ENCODE results near the gene SFXN5. TPM values are rescaled to one million over a fixed set of nuclear protein-coding genes. Genes with fewer than 3 reads are reported as not detected.
"Not testable (repeated sequence)": the region's sequence is repeated elsewhere in the genome, so short reads cannot be mapped to it uniquely, and the experiment has no call there.

SFXN5 gene
- total RNA-seq, 2 donors from 2014 or later, result 7.6 to 10.3 TPM

- H3K4me3 Mint-ChIP-seq, result peak overlapping the region; percentile 48
These were observed 35.9 kb upstream of the SFXN5 start for GRCh38 chr2:73107211-73107926.

GRCh38 chr2:73106791-73107190 lies 35.3 kb upstream of the SFXN5 start:
- H3K36me3 Mint-ChIP-seq (ENCODE audit: low read depth), result peaks cover 2% of the 10 kb centered on the region
- H3K9me3 Mint-ChIP-seq, result no peaks in the 10 kb centered on the region
- H3K4me3 Mint-ChIP-seq, result peak overlapping the region; percentile 48
- H3K4me1 Mint-ChIP-seq, result peaks cover 56% of the 10 kb centered on the region
- no peaks in the 10 kb centered on the region for H3K27me3 Mint-ChIP-seq
- H3K27ac Mint-ChIP-seq, result peak overlapping the region; percentile 82
- ATAC-seq (replicated peaks), result no peak

More at GRCh38 chr2:73107211-73107926, 35.9 kb upstream of the SFXN5 start:
- H3K27me3 Mint-ChIP-seq, result no peaks in the 10 kb centered on the region
- H3K4me1 Mint-ChIP-seq, result peaks cover 52% of the 10 kb centered on the region
- peaks cover 5% of the 10 kb centered on the region for H3K36me3 Mint-ChIP-seq (ENCODE audit: low read depth)
- peak; percentile 46 for ATAC-seq (replicated peaks)
- H3K27ac Mint-ChIP-seq, result peak overlapping the region; percentile 82
- no peaks in the 10 kb centered on the region for H3K9me3 Mint-ChIP-seq

GRCh38 chr2:73105511-73105971 lies 34.0 kb upstream of the SFXN5 start:
- Mint-ChIP-seq H3K4me3 (no peak overlapping the region), H3K27me3 (no peaks in the 10 kb centered on the region), H3K36me3 (ENCODE audit: low read depth) (no peaks in the 10 kb centered on the region), H3K27ac (no peak overlapping the region), H3K4me1 (peaks cover 55% of the 10 kb centered on the region), H3K9me3 (no peaks in the 10 kb centered on the region)
- no peak for ATAC-seq (replicated peaks)

- ATAC-seq (replicated peaks), result no peak
- no peak overlapping the region for H3K4me3 Mint-ChIP-seq
- H3K27ac Mint-ChIP-seq, result no peak overlapping the region
- H3K27me3 Mint-ChIP-seq, result no peaks in the 10 kb centered on the region
- H3K36me3 Mint-ChIP-seq (ENCODE audit: low read depth), result no peaks in the 10 kb centered on the region
- H3K9me3 Mint-ChIP-seq, result no peaks in the 10 kb centered on the region
- peaks cover 54% of the 10 kb centered on the region for H3K4me1 Mint-ChIP-seq
These were observed 33.4 kb upstream of the SFXN5 start for GRCh38 chr2:73104933-73105332.

GRCh38 chr2:73103018-73103542 lies 31.6 kb upstream of the SFXN5 start:
- ATAC-seq (replicated peaks), result no peak
- Mint-ChIP-seq H3K9me3 (no peaks in the 10 kb centered on the region), H3K36me3 (ENCODE audit: low read depth) (no peaks in the 10 kb centered on the region), H3K27ac (peak overlapping the region; percentile 58), H3K4me1 (peaks cover 55% of the 10 kb centered on the region), H3K4me3 (peak overlapping the region; percentile 38), H3K27me3 (no peaks in the 10 kb centered on the region)

GRCh38 chr2:73101626-73102256 lies 30.2 kb upstream of the SFXN5 start:
- Mint-ChIP-seq H3K4me1 (peaks cover 54% of the 10 kb centered on the region), H3K9me3 (no peaks in the 10 kb centered on the region), H3K27me3 (no peaks in the 10 kb centered on the region), H3K4me3 (no peak overlapping the region), H3K27ac (no peak overlapping the region), H3K36me3 (ENCODE audit: low read depth) (no peaks in the 10 kb centered on the region)
- ATAC-seq (replicated peaks), result no peak

- H3K4me1 Mint-ChIP-seq, result peaks cover 55% of the 10 kb centered on the region
- H3K27ac Mint-ChIP-seq, result peak overlapping the region; percentile 43
- no peaks in the 10 kb centered on the region for H3K27me3 Mint-ChIP-seq
- H3K36me3 Mint-ChIP-seq (ENCODE audit: low read depth), result no peaks in the 10 kb centered on the region
- no peak for ATAC-seq (replicated peaks)
- no peaks in the 10 kb centered on the region for H3K9me3 Mint-ChIP-seq
- no peak overlapping the region for H3K4me3 Mint-ChIP-seq
These were observed 29.4 kb upstream of the SFXN5 start for GRCh38 chr2:73100956-73101355.

GRCh38 chr2:73099486-73099885 lies 28.0 kb upstream of the SFXN5 start:
- peak overlapping the region; percentile 31 for H3K4me3 Mint-ChIP-seq
- no peak for ATAC-seq (replicated peaks)
- no peaks in the 10 kb centered on the region for H3K27me3 Mint-ChIP-seq
- H3K36me3 Mint-ChIP-seq (ENCODE audit: low read depth), result no peaks in the 10 kb centered on the region
- H3K9me3 Mint-ChIP-seq, result no peaks in the 10 kb centered on the region
- H3K4me1 Mint-ChIP-seq, result peaks cover 47% of the 10 kb centered on the region
- H3K27ac Mint-ChIP-seq, result no peak overlapping the region

- H3K9me3 Mint-ChIP-seq, result no peaks in the 10 kb centered on the region
- peak overlapping the region; percentile 17 for H3K27ac Mint-ChIP-seq
- H3K36me3 Mint-ChIP-seq (ENCODE audit: low read depth), result no peaks in the 10 kb centered on the region
- H3K4me3 Mint-ChIP-seq, result no peak overlapping the region
- peaks cover 26% of the 10 kb centered on the region for H3K4me1 Mint-ChIP-seq
- H3K27me3 Mint-ChIP-seq, result no peaks in the 10 kb centered on the region
- ATAC-seq (replicated peaks), result no peak
These were observed 24.4 kb upstream of the SFXN5 start for GRCh38 chr2:73095910-73096309.

GRCh38 chr2:73093601-73094218 lies 22.2 kb upstream of the SFXN5 start:
- ATAC-seq (replicated peaks); H3K9me3 Mint-ChIP-seq; H3K27me3 Mint-ChIP-seq; H3K36me3 Mint-ChIP-seq (ENCODE audit: low read depth); H3K4me3 Mint-ChIP-seq: not testable (repeated sequence)
- peak overlapping the region; percentile 55 for H3K27ac Mint-ChIP-seq
- peaks cover 29% of the 10 kb centered on the region for H3K4me1 Mint-ChIP-seq

- no peak for ATAC-seq (replicated peaks)
- Mint-ChIP-seq H3K27me3 (no peaks in the 10 kb centered on the region), H3K4me1 (peaks cover 16% of the 10 kb centered on the region), H3K9me3 (no peaks in the 10 kb centered on the region), H3K36me3 (ENCODE audit: low read depth) (peaks cover 9% of the 10 kb centered on the region), H3K27ac (peak overlapping the region; percentile 55), H3K4me3 (no peak overlapping the region)
These were observed 20.8 kb upstream of the SFXN5 start for GRCh38 chr2:73092146-73092783.

- peaks cover 11% of the 10 kb centered on the region for H3K36me3 Mint-ChIP-seq (ENCODE audit: low read depth)
- no peak for ATAC-seq (replicated peaks)
- peaks cover 13% of the 10 kb centered on the region for H3K4me1 Mint-ChIP-seq
- H3K27ac Mint-ChIP-seq, result no peak overlapping the region
- H3K4me3 Mint-ChIP-seq, result no peak overlapping the region
- no peaks in the 10 kb centered on the region for H3K9me3 Mint-ChIP-seq
- H3K27me3 Mint-ChIP-seq, result no peaks in the 10 kb centered on the region
These were observed 20.2 kb upstream of the SFXN5 start for GRCh38 chr2:73091696-73092095.

- no peaks in the 10 kb centered on the region for H3K27me3 Mint-ChIP-seq
- H3K9me3 Mint-ChIP-seq, result no peaks in the 10 kb centered on the region
- H3K27ac Mint-ChIP-seq, result no peak overlapping the region
- peaks cover 11% of the 10 kb centered on the region for H3K36me3 Mint-ChIP-seq (ENCODE audit: low read depth)
- H3K4me1 Mint-ChIP-seq, result peaks cover 8% of the 10 kb centered on the region
- no peak overlapping the region for H3K4me3 Mint-ChIP-seq
- ATAC-seq (replicated peaks), result no peak
These were observed 19.7 kb upstream of the SFXN5 start for GRCh38 chr2:73091164-73091563.

- peaks cover 10% of the 10 kb centered on the region for H3K4me1 Mint-ChIP-seq
- ATAC-seq (replicated peaks), result no peak
- H3K27ac Mint-ChIP-seq, result no peak overlapping the region
- no peaks in the 10 kb centered on the region for H3K27me3 Mint-ChIP-seq
- H3K4me3 Mint-ChIP-seq, result no peak overlapping the region
- no peaks in the 10 kb centered on the region for H3K9me3 Mint-ChIP-seq
- peaks cover 11% of the 10 kb centered on the region for H3K36me3 Mint-ChIP-seq (ENCODE audit: low read depth)
These were observed 17.9 kb upstream of the SFXN5 start for GRCh38 chr2:73089270-73090030.
